ENCODE data around the gene CAMK2A. TPM values are rescaled to one million over a fixed set of nuclear protein-coding genes. Genes with fewer than 3 reads are reported as not detected.

Gene CAMK2A
- total and polyA plus RNA-seq, 2 donors (not counting 1 experiment from before 2014, with no cell fraction given), result 2.1 to 3.1 TPM

DNA sequence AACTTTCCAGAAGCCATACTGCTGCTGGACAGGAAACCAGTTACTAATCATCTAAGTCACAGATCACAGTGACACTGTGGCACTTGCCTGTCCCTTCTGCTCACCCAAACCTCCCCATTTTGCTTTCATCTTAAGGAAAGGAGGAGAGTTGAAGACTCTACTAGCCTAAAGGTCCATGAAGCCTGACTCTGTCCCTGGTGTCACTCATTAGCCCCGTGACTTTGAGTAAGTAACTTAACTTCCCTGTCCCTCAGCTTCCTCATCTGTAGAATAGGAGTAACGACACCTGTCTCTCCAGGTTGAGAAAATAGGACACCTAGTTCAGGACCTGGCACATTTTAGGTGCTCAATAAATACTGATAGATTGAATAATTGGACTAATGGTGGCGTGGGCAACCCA lies 100.2 kb downstream of the CAMK2A start:
- TF ChIP-seq EZH2 (IDR thresholded peaks at IDR 0.05; ENCODE audit: low read length, missing control alignments), result no peak
- TF ChIP-seq, protein P1, sequence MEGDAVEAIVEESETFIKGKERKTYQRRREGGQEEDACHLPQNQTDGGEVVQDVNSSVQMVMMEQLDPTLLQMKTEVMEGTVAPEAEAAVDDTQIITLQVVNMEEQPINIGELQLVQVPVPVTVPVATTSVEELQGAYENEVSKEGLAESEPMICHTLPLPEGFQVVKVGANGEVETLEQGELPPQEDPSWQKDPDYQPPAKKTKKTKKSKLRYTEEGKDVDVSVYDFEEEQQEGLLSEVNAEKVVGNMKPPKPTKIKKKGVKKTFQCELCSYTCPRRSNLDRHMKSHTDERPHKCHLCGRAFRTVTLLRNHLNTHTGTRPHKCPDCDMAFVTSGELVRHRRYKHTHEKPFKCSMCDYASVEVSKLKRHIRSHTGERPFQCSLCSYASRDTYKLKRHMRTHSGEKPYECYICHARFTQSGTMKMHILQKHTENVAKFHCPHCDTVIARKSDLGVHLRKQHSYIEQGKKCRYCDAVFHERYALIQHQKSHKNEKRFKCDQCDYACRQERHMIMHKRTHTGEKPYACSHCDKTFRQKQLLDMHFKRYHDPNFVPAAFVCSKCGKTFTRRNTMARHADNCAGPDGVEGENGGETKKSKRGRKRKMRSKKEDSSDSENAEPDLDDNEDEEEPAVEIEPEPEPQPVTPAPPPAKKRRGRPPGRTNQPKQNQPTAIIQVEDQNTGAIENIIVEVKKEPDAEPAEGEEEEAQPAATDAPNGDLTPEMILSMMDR (conservative IDR thresholded peaks at IDR 0.05 in 1 of 2, IDR thresholded peaks at IDR 0.05 in 1 of 2; ENCODE audit: low read depth in 1 of 2, low read length in 2 of 2), result no peak
- Histone ChIP-seq H3K79me2 (ENCODE audit: control insufficient read depth, insufficient read depth, low read length) (no peaks in the 10 kb centered on the region), H3K4me2 (ENCODE audit: extremely low read depth, insufficient read depth, low read length) (no peak overlapping the region), H3K36me3 (ENCODE audit: control insufficient read depth, insufficient read depth, low read length) (no peaks in the 10 kb centered on the region), H3K27ac (ENCODE audit: insufficient read depth, low read length) (no peak overlapping the region), H3K9ac (ENCODE audit: insufficient read depth, low read length) (no peak overlapping the region), H3K4me1 (ENCODE audit: control insufficient read depth, extremely low read depth, insufficient read depth, low read length) (no peaks in the 10 kb centered on the region), H2AFZ (ENCODE audit: low read length) (no peak overlapping the region), H3K4me3 (replicated peaks in 1 of 4; ENCODE audit: control extremely low read depth in 1 of 4, insufficient read depth in 1 of 4, low read depth in 3 of 4, low read length in 4 of 4) (no peak overlapping the region), H3K9me3 (ENCODE audit: control insufficient read depth, insufficient read depth, low read depth, low read length) (no peaks in the 10 kb centered on the region), H3K27me3 (ENCODE audit: control insufficient read depth, insufficient read depth, low read length) (peaks cover 75% of the 10 kb centered on the region), H4K20me1 (ENCODE audit: control insufficient read depth, extremely low read depth, insufficient read depth, low read length) (no peaks in the 10 kb centered on the region)
- no peak for DNase-seq (ENCODE audit: low read depth in 2 of 2)

DNA sequence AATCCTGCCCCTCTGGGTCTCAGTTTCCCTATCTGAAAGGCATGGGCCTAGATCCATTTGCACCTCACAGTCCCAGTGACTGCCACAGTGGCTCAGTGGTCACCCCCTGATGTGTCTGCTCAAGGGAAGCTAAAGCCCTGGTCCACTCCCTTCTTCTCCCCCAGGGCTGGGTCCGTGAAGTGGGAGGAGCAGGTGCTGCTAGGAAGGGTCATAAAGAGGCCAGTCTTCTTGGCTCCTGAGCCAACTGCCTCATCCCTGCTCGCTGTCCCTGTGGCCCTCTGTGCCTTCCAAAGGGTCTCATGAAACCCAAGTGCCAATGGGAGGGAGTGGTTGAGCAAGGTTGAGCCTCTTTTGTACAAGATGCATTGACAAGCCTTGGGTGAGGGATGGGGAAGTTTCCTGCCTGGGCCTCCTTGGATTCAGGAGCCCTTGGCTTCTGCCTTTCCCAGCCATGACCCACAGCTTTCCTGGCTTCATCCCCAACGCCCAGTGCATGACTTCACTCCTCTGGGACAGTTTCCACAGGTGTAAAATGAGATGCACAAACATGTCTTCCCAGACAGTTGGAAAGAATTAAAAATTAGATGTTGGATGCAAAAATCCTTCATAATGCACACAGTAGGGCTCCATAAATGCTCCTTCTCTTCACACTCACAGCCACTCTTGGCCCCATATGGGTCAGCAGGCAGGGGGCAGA lies 101.3 kb downstream of the CAMK2A start:
- Histone ChIP-seq H2AFZ (ENCODE audit: low read length) (no peak overlapping the region), H3K4me2 (ENCODE audit: extremely low read depth, insufficient read depth, low read length) (no peak overlapping the region), H3K27ac (ENCODE audit: insufficient read depth, low read length) (no peak overlapping the region), H3K36me3 (ENCODE audit: control insufficient read depth, insufficient read depth, low read length) (no peaks in the 10 kb centered on the region), H3K4me3 (replicated peaks in 1 of 4; ENCODE audit: control extremely low read depth in 1 of 4, insufficient read depth in 1 of 4, low read depth in 3 of 4, low read length in 4 of 4) (no peak overlapping the region), H3K79me2 (ENCODE audit: control insufficient read depth, insufficient read depth, low read length) (no peaks in the 10 kb centered on the region), H3K9me3 (ENCODE audit: control insufficient read depth, insufficient read depth, low read depth, low read length) (no peaks in the 10 kb centered on the region), H3K4me1 (ENCODE audit: control insufficient read depth, extremely low read depth, insufficient read depth, low read length) (no peaks in the 10 kb centered on the region), H4K20me1 (ENCODE audit: control insufficient read depth, extremely low read depth, insufficient read depth, low read length) (no peaks in the 10 kb centered on the region), H3K27me3 (ENCODE audit: control insufficient read depth, insufficient read depth, low read length) (peaks cover 79% of the 10 kb centered on the region), H3K9ac (ENCODE audit: insufficient read depth, low read length) (no peak overlapping the region)
- no peak for DNase-seq (ENCODE audit: low read depth in 2 of 2)
- TF ChIP-seq, protein P1 (conservative IDR thresholded peaks at IDR 0.05 in 1 of 2, IDR thresholded peaks at IDR 0.05 in 1 of 2; ENCODE audit: low read depth in 1 of 2, low read length in 2 of 2), result no peak
- no peak for TF ChIP-seq EZH2 (IDR thresholded peaks at IDR 0.05; ENCODE audit: low read length, missing control alignments)

DNA sequence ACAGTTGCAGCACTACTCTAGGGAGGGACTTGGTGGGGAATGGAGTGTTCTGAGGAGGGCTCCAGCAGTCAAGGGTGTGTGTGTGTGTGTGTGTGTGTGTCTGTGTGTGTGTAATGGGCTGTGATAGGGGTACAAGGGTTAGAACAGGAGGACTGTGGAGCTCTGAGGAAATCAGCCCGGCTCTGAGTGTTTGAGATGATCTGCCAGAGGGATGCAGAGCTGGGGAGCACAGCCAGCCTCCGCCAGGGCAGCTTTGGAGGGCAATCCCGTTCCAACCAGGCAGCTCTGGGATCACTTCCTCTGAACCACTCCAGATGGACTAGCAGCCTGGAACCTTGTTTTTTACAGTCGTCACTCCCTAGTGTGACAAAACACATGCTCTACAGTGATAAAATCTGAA lies 102.7 kb downstream of the CAMK2A start:
- no peaks in the 10 kb centered on the region for H3K9me3 ChIP-seq (ENCODE audit: control insufficient read depth, insufficient read depth, low read depth, low read length)
- H2AFZ ChIP-seq (ENCODE audit: low read length), result no peak overlapping the region
- no peak overlapping the region for H3K9ac ChIP-seq (ENCODE audit: insufficient read depth, low read length)
- peaks cover 72% of the 10 kb centered on the region for H3K27me3 ChIP-seq (ENCODE audit: control insufficient read depth, insufficient read depth, low read length)
- no peak overlapping the region for H3K27ac ChIP-seq (ENCODE audit: insufficient read depth, low read length)
- H3K4me1 ChIP-seq (ENCODE audit: control insufficient read depth, extremely low read depth, insufficient read depth, low read length), result no peaks in the 10 kb centered on the region
- no peak overlapping the region for H3K4me3 ChIP-seq (replicated peaks in 1 of 4; ENCODE audit: control extremely low read depth in 1 of 4, insufficient read depth in 1 of 4, low read depth in 3 of 4, low read length in 4 of 4)
- no peak for DNase-seq (ENCODE audit: low read depth in 2 of 2)
- H3K36me3 ChIP-seq (ENCODE audit: control insufficient read depth, insufficient read depth, low read length), result no peaks in the 10 kb centered on the region
- no peak for TF ChIP-seq EZH2 (IDR thresholded peaks at IDR 0.05; ENCODE audit: low read length, missing control alignments)
- TF ChIP-seq, protein P1 (conservative IDR thresholded peaks at IDR 0.05 in 1 of 2, IDR thresholded peaks at IDR 0.05 in 1 of 2; ENCODE audit: low read depth in 1 of 2, low read length in 2 of 2), result no peak
- H3K4me2 ChIP-seq (ENCODE audit: extremely low read depth, insufficient read depth, low read length), result no peak overlapping the region
- H3K79me2 ChIP-seq (ENCODE audit: control insufficient read depth, insufficient read depth, low read length), result no peaks in the 10 kb centered on the region
- no peaks in the 10 kb centered on the region for H4K20me1 ChIP-seq (ENCODE audit: control insufficient read depth, extremely low read depth, insufficient read depth, low read length)

All from fibroblast of lung (primary cell).